Trophoblast cell (in vitro differentiated cells and primary cell): ENCODE data around the gene CCDC88B.
A peak's percentile ranks its signal among the peaks of the same experiment; 100 is the strongest.

ENCODE experiments used
- DNase-seq, 2 donors: peaks; one replicate each; pipeline ENCODE4 v3.0.0-alpha.2; 2016
- H2AFZ ChIP-seq: 2 replicates; pipeline ENCODE4 v1.6.1; 2013; ENCODE audit warnings: low read length, moderate library complexity, mild to moderate bottlenecking; ENCODE audit not compliant: insufficient read depth, poor library complexity
- H2AK5ac ChIP-seq: 2 replicates; pipeline ENCODE4 v1.6.1; 2013; ENCODE audit warnings: mild to moderate bottlenecking, low read length
- H2BK120ac ChIP-seq: 2 replicates; pipeline ENCODE4 v1.6.1; 2013; ENCODE audit warnings: low read length, mild to moderate bottlenecking, moderate library complexity; ENCODE audit not compliant: insufficient read depth, poor library complexity
- H2BK12ac ChIP-seq: 2 replicates; pipeline ENCODE4 v1.6.1; 2013; ENCODE audit warnings: mild to moderate bottlenecking, low read length, moderate library complexity
- H2BK5ac ChIP-seq: 2 replicates; pipeline ENCODE4 v1.6.1; 2013; ENCODE audit warnings: low read length, low read depth, moderate library complexity, mild to moderate bottlenecking; ENCODE audit not compliant: poor library complexity
- H3K14ac ChIP-seq: 2 replicates; pipeline ENCODE4 v1.6.1; 2013; ENCODE audit warnings: mild to moderate bottlenecking, low read length
- H3K18ac ChIP-seq: 2 replicates; pipeline ENCODE4 v1.6.1; 2013; ENCODE audit warnings: mild to moderate bottlenecking, low read length
- H3K23ac ChIP-seq: 2 replicates; pipeline ENCODE4 v1.6.1; 2013; ENCODE audit warnings: low read length
- H3K27ac ChIP-seq: 2 replicates; pipeline ENCODE4 v1.5.1; 2013; ENCODE audit warnings: low read depth, mild to moderate bottlenecking, inconsistent platforms, low read length, moderate library complexity
- H3K27me3 ChIP-seq: 2 replicates; pipeline ENCODE4 v1.6.1; 2013; ENCODE audit warnings: inconsistent platforms, mild to moderate bottlenecking, low read length, moderate library complexity; ENCODE audit not compliant: insufficient read depth
- H3K36me3 ChIP-seq, 2 experiments: 1 replicate in 1 of 2; 2 replicates in 1 of 2; pipeline ENCODE4 v1.6.1; 2013; ENCODE audit warnings: low read length in 2 of 2, mild to moderate bottlenecking in 2 of 2, moderate library complexity in 1 of 2; ENCODE audit not compliant: insufficient read depth in 2 of 2, control insufficient read depth in 1 of 2
- H3K4ac ChIP-seq: 2 replicates; pipeline ENCODE4 v1.6.1; 2013; ENCODE audit warnings: low read depth, mild to moderate bottlenecking, low read length, moderate library complexity
- H3K4me1 ChIP-seq, 2 experiments: 1 replicate in 1 of 2; 2 replicates in 1 of 2; pipeline ENCODE4 v1.6.1; 2013; ENCODE audit warnings: low read length in 2 of 2, mild to moderate bottlenecking in 2 of 2, moderate library complexity in 1 of 2; ENCODE audit not compliant: insufficient read depth in 2 of 2, control insufficient read depth in 1 of 2
- H3K4me2 ChIP-seq: 2 replicates; pipeline ENCODE4 v1.6.1; 2013; ENCODE audit warnings: inconsistent platforms, mild to moderate bottlenecking, low read length, moderate library complexity
- H3K4me3 ChIP-seq: 2 replicates; pipeline ENCODE4 v1.5.1; 2013; ENCODE audit warnings: mild to moderate bottlenecking, low read depth, low read length, inconsistent platforms
- H3K79me1 ChIP-seq: one replicate; pipeline ENCODE4 v1.6.1; 2013; ENCODE audit warnings: low read length
- H3K79me2 ChIP-seq: 2 replicates; pipeline ENCODE4 v1.6.1; 2013; ENCODE audit warnings: low read length, mild to moderate bottlenecking; ENCODE audit not compliant: control insufficient read depth, insufficient read depth, poor library complexity
- H3K9ac ChIP-seq: 2 replicates; pipeline ENCODE4 v1.6.1; 2013; ENCODE audit warnings: mild to moderate bottlenecking, low read length
- H3K9me3 ChIP-seq: 2 replicates; pipeline ENCODE4 v1.6.1; 2013; ENCODE audit warnings: low read depth, mild to moderate bottlenecking, control low read depth, inconsistent platforms, low read length; ENCODE audit not compliant: insufficient read depth
- H4K12ac ChIP-seq: 2 replicates; pipeline ENCODE4 v1.6.1; 2013; ENCODE audit warnings: low read depth, mild to moderate bottlenecking, low read length, moderate library complexity
- H4K8ac ChIP-seq: 2 replicates; pipeline ENCODE4 v1.6.1; 2013; ENCODE audit warnings: low read depth, mild to moderate bottlenecking, low read length, moderate library complexity
- H4K91ac ChIP-seq: one replicate; pipeline ENCODE4 v1.6.1; 2013; ENCODE audit warnings: low read depth, mild to moderate bottlenecking, low read length, moderate library complexity
- WGBS: extraction: QIAGEN DNeasy Blood & Tissue Kit; methylation state at CpG from one replicate; pipeline ENCODE4 v1.1.7; 2013; ENCODE audit warnings: missing lambda C conversion rate; ENCODE audit not compliant: insufficient read length, insufficient coverage; ENCODE audit errors: extremely low coverage; 5-methylcytosine and 5-hydroxymethylcytosine counted together

Gene CCDC88B

GRCh38 chr11:64388894-64389293 is 48.9 kb downstream of the CCDC88B start:
- Histone ChIP-seq H2BK120ac (no peak overlapping the region), H3K4ac (no peak overlapping the region), H3K9me3 (peaks cover 3% of the 10 kb centered on the region), H3K27ac (no peak overlapping the region), H2AFZ (no peak overlapping the region), H4K12ac (no peak overlapping the region), H3K79me2 (peaks cover 3% of the 10 kb centered on the region), H3K4me3 (no peak overlapping the region), H4K91ac (peak overlapping the region; percentile 17), H3K4me2 (no peak overlapping the region), H3K23ac (no peak overlapping the region), H3K36me3 (no peaks in the 10 kb centered on the region), H4K8ac (no peak overlapping the region), H3K4me1 (peaks cover 29 to 36% of the 10 kb centered on the region in 2 experiments), H3K27me3 (no peaks in the 10 kb centered on the region), H3K79me1 (peaks cover 29% of the 10 kb centered on the region), H2BK5ac (no peak overlapping the region), H2AK5ac (peak overlapping the region; percentile 55), H3K9ac (no peak overlapping the region), H3K18ac (peak overlapping the region; percentile 3), H3K14ac (no peak overlapping the region), H2BK12ac (peak overlapping the region; percentile 32)
- no peak for DNase-seq
- no CpG with 5 or more reads among the region's 10 CpGs for WGBS

DNA sequence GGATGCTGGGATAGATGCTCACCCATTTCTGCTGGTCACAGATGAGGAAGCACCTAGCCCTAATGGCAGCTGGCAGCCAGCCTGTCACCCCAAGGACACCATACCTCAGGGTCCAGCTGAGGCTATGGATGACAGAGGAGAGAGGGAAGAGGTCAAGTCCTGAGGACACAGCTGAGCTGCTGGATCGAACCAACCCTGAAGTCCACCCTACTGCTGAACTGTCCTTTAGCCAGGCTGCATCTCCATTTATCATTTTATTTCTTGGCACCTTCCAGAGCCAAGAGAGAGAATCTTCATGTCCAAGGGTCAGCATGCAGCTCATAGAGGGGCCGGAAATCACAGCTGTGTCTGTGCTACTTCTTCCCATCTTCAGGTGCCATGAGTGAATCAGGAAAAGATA is 49.8 kb downstream of the CCDC88B start:
- Histone ChIP-seq H3K4me1 (peaks cover 23 to 28% of the 10 kb centered on the region in 2 experiments), H3K36me3 (no peaks in the 10 kb centered on the region), H3K4me2 (no peak overlapping the region), H4K8ac (no peak overlapping the region), H3K9me3 (peaks cover 3% of the 10 kb centered on the region), H3K27me3 (no peaks in the 10 kb centered on the region), H3K9ac (no peak overlapping the region), H2AFZ (no peak overlapping the region), H4K12ac (no peak overlapping the region), H3K79me2 (peaks cover 3% of the 10 kb centered on the region), H3K18ac (no peak overlapping the region), H3K4ac (no peak overlapping the region), H2BK5ac (no peak overlapping the region), H3K23ac (no peak overlapping the region), H3K4me3 (no peak overlapping the region), H2BK12ac (no peak overlapping the region), H3K79me1 (peaks cover 24% of the 10 kb centered on the region), H3K27ac (no peak overlapping the region), H4K91ac (peak overlapping the region; percentile 8), H2BK120ac (no peak overlapping the region), H3K14ac (no peak overlapping the region), H2AK5ac (no peak overlapping the region)
- WGBS: no CpG with 5 or more reads among the region's 2 CpGs
- no peak for DNase-seq

GRCh38 chr11:64390558-64390957 is 50.6 kb downstream of the CCDC88B start:
- H2BK120ac ChIP-seq: peak overlapping the region; percentile 34
- H3K36me3 ChIP-seq: no peaks in the 10 kb centered on the region
- H4K12ac ChIP-seq: no peak overlapping the region
- H3K14ac ChIP-seq: peak overlapping the region; percentile 44
- H3K79me2 ChIP-seq: peaks cover 1% of the 10 kb centered on the region
- WGBS: no CpG with 5 or more reads among the region's 3 CpGs
- no peak overlapping the region for H4K8ac ChIP-seq
- DNase-seq: no peak
- H2AFZ ChIP-seq: no peak overlapping the region
- H2AK5ac ChIP-seq: peak overlapping the region; percentile 4
- H3K9ac ChIP-seq: no peak overlapping the region
- H3K23ac ChIP-seq: no peak overlapping the region
- peaks cover 3% of the 10 kb centered on the region for H3K9me3 ChIP-seq
- H3K4me2 ChIP-seq: no peak overlapping the region
- no peaks in the 10 kb centered on the region for H3K27me3 ChIP-seq
- no peak overlapping the region for H2BK5ac ChIP-seq
- no peak overlapping the region for H3K4me3 ChIP-seq
- H2BK12ac ChIP-seq: peak overlapping the region; percentile 9
- H3K27ac ChIP-seq: no peak overlapping the region
- no peak overlapping the region for H4K91ac ChIP-seq
- peaks cover 19% of the 10 kb centered on the region for H3K79me1 ChIP-seq
- H3K4me1 ChIP-seq: peaks cover 16 to 22% of the 10 kb centered on the region in 2 experiments
- no peak overlapping the region for H3K18ac ChIP-seq
- H3K4ac ChIP-seq: no peak overlapping the region

- Histone ChIP-seq H3K79me2 (no peaks in the 10 kb centered on the region), H3K4me2 (no peak overlapping the region), H3K27me3 (no peaks in the 10 kb centered on the region), H3K4ac (no peak overlapping the region), H4K12ac (no peak overlapping the region), H2BK12ac (no peak overlapping the region), H3K9ac (no peak overlapping the region), H3K79me1 (peaks cover 15% of the 10 kb centered on the region), H4K8ac (no peak overlapping the region), H3K27ac (no peak overlapping the region), H3K14ac (no peak overlapping the region), H3K18ac (no peak overlapping the region), H3K9me3 (peaks cover 3% of the 10 kb centered on the region), H3K4me1 (peaks cover 16 to 20% of the 10 kb centered on the region in 2 experiments), H3K36me3 (no peaks in the 10 kb centered on the region), H3K23ac (no peak overlapping the region), H4K91ac (peak overlapping the region; percentile 47), H2BK5ac (no peak overlapping the region), H2AFZ (no peak overlapping the region), H3K4me3 (no peak overlapping the region), H2BK120ac (peak overlapping the region; percentile 12), H2AK5ac (no peak overlapping the region)
- DNase-seq: no peak
- no CpG with 5 or more reads among the region's 3 CpGs for WGBS
Measured at GRCh38 chr11:64391839-64392238, 51.8 kb downstream of the CCDC88B start.
